ENCODE measurements around the gene GLDC.
"Not testable (repeated sequence)": the region's sequence is repeated elsewhere in the genome, so short reads cannot be mapped to it uniquely, and the experiment has no call there.

Gene GLDC

GRCh38 chr9:6628704-6629103, 16.8 kb downstream of the GLDC start:
- no peak for DNase-seq
- intact Hi-C loops (cut with DNase I) = no loop called here

DNA sequence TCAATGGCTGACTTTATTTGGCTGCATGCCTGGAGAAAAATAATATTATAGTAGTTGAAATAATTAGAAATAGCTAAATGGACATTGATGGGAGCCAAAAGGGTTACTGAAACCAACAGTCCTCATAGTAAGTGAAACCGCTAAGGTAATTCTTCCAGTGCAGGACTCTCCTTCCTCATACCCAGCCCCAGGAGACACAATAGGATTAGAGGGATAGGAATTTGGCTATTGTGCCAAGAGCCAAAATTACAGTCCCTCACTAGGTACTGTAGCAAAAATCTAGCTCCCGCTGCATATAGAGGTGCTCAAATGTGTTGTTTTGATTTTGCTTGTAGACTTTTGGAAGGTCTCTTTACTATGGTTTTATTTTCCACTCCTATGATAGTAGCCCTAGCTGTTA, 20.2 kb downstream of the GLDC start:
- no peak for DNase-seq
- intact Hi-C loops (cut with DNase I) = no loop called here

DNA sequence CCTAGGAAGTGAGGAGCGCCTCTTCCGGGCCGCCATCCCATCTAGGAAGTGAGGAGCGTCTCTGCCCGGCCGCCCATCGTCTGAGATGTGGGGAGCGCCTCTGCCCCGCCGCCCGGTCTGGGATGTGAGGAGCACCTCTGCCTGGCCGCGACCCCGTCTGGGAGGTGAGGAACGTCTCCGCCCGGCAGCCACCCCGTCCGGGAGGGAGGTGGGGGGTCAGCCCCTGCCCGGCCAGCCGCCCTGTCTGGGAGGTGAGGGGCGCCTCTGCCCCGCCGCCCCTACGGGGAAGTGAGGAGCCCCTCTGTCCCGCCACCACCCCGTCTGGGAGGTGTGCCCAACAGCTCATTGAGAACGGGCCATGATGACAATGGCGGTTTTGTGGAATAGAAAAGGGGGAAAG, 22.7 kb downstream of the GLDC start:
- DNase-seq; intact Hi-C loops (cut with DNase I): not testable (repeated sequence)

- intact Hi-C loops (cut with DNase I) = no loop called here
- DNase-seq = no peak
Observed at GRCh38 chr9:6620796-6621195, 24.7 kb downstream of the GLDC start.

- DNase-seq = no peak
- intact Hi-C loops (cut with DNase I) = no loop called here
Observed at GRCh38 chr9:6620353-6620752, 25.2 kb downstream of the GLDC start.

- intact Hi-C loops (cut with DNase I) = no loop called here
Observed at GRCh38 chr9:6619909-6620308, 25.6 kb downstream of the GLDC start.

DNA sequence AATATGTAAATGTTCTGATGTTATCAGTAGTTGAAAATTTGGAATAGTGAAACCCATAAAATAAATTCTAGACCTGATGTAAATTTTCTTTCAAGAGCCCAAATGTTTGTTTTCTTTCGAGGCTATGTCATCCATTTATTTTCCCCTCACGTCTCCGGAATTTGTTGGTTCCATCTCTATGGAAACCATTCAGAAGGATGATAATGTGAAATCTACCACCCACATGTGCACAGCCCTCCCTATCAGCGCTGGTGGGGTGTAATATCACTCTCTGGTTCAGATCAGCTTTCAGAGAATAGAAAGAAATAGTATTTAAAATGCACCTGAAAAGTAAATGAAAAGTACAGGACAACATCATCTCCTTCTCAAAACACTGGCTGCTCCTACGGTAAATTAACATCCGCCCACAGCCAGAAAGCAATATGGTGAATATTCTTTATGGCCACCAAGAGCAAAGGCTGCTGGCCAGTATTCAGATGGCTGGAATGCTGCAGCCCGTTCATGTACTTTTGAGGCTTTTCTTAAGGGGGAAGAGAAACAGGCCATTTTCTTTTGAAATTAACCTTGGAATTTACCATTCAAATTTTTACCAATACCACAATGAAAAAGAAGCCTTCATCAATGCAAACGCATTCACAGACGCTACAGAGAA, 28.5 kb downstream of the GLDC start:
- no peak for DNase-seq
- intact Hi-C loops (cut with DNase I) = no loop called here

More at GRCh38 chr9:6619909-6620308, 25.6 kb downstream of the GLDC start:
- DNase-seq = peak in 3 of 10 donors; percentile 34 to 84 (median 52)

DNA sequence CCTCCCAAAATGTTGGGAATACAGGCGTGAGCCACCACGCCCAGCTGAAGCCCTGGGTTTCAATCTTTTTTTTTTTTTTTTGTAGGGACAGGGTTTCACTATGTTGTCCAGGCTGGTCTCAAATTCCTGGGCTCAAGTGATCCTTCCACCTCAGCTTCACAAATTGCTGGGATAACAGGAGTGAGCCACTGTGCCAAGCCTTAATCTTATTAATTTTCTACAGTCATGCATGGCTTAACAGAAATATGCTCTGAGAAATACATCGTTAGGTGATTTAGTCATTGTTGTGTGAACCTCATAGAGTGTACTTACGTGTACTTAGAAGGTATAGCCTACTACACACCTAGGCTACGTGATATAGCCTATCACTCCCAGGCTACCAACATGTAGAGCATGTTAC, 31.0 kb downstream of the GLDC start:
- intact Hi-C loops (cut with DNase I) = no loop called here

DNA sequence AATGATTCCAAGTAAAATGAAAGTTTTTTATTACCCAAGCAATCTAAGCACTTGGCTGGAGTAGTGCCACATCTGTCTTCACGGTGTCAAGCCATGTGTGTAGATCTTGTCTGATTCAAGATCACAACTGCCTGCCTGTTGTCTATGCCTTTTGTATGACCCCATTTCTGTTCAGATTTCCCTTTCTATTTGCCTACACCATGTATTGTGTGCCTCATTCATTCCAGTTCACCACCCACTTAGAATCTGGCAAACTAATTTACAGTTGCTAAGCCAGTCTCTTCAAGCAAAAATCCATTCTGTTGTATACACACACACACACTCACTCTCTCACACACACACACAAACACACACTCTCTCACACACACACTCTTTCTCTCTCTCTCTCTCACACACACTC, 33.7 kb downstream of the GLDC start:
- no peak for DNase-seq
- intact Hi-C loops (cut with DNase I) = no loop called here

More for the DNA sequence above, 31.0 kb downstream of the GLDC start:
- no peak for DNase-seq

- intact Hi-C loops (cut with DNase I) = no loop called here
- no peak for DNase-seq
Observed at GRCh38 chr9:6610073-6610472, 35.5 kb downstream of the GLDC start.

DNA sequence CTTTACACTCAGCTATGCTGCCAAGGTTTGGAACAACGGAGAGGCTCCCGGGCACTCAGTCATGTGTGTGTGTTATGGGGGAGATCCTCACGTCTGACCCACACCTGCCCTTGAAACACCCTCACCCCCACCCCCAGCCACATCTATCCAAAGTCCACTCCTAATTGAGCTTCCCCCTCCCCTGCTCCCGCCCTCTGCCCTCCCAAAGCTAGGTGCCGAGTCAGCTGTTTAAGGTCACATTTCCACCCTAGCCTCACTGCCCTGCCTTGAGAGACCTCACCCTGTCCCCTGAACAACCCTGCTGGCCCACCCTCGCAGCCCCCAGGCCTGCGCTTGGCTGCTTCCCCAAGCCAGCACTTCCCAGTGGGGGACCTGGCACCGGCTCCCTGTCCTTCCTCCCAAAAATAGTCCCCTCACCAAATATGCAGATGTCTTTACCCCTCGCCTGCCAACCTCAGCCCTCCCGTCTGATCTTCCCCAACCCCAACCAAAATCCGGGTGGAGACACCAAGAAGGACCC, 36.0 kb downstream of the GLDC start:
- intact Hi-C loops (cut with DNase I) = no loop called here
- DNase-seq = no peak

- intact Hi-C loops (cut with DNase I) = no loop called here
- no peak for DNase-seq
Observed at GRCh38 chr9:6605202-6605601, 40.3 kb downstream of the GLDC start.

DNA sequence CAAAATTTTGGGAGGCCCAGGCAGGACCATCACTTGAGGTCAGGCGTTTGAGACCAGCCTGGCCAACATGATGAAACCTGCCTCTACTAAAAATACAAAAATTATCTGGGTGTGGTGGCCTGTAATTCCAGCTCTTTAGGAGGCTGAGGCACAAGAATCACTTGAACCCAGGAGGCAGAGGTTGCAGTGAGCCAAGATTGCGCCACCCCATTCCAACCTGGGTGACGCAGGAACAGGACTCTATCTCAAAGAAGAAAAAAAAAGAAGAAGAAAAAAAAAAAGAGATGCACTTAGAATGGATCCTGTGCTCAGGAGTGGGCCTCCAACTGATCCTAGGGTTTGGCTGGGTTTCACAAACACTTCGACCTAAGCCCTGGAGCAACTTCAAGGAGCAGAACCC, 45.1 kb downstream of the GLDC start:
- no peak for DNase-seq
- intact Hi-C loops (cut with DNase I) = no loop called here

DNA sequence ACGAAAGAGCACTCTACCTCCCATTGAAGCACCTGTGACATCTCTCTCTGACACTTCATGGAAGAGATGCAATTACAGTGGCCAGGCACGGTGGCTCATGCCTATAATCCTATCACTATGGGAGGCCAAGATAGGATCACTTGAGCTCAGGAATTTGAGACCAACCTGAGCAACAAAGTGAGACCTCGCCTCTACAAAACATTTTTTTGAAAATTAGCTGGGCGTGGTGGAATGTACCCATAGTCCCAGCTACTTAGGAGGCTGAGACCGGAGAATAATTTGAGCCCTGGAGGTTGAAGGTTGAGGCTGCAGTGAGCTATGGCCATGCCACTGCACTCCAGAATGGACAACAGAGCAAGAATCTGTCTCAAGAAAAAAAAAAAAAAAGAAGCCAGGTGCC, 45.5 kb downstream of the GLDC start:
- intact Hi-C loops (cut with DNase I) = no loop called here
- DNase-seq = no peak

- intact Hi-C loops (cut with DNase I) = no loop called here
- DNase-seq = no peak
Observed at GRCh38 chr9:6598249-6598725, 47.2 kb downstream of the GLDC start.

DNA sequence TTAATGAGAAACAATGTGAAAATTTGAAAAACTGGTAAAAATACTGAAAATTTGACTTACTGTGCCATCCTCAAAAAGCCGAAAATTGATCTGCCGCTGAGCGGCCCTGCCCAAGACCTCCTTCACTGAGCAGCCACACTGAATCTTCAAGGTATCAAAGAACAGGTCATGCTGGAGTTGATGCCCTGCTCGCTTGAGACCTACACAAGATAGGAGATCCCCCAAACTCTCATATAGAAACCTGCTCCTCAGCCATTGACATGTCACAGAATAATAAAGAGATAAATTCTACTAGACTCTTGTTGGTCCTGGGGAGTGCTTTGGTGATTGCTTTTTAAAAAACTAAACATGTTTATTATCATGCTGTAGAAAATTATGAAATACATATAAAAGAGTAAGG, 52.7 kb downstream of the GLDC start:
- intact Hi-C loops (cut with DNase I) = no loop called here
- DNase-seq = no peak

GRCh38 chr9:6592231-6592630, 53.3 kb downstream of the GLDC start:
- no peak for DNase-seq

DNA sequence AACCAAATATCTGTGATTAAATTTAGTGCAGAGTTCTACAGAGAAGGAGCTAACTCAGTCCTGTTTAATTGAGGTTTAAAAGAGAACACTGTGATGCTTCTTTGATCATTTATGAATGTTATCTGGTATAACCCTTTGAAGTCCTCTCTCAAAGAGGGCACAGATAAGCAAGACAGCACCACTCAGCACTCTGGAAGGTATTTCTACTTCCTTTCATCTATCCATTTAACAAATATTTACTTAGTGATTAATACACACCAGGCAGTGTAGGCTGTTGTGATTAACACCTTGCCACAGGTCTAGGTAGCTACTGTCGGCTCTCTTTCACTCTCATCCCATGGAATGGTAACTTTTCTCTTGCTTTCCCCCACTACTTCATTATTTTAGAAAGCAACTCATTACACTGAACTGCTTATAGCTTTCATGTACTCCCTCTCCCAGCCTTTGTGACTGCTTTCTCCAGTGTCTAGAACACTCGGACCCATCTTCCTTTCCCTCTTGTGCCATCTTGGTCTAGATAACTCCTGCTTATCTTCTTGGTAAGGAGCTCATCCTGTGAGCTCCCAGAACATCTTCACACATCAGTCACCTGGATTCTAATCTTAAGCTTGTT, 54.7 kb downstream of the GLDC start:
- intact Hi-C loops (cut with DNase I) = no loop called here
- no peak for DNase-seq

More at GRCh38 chr9:6592231-6592630, 53.3 kb downstream of the GLDC start:
- intact Hi-C loops (cut with DNase I) = no loop called here

- DNase-seq = no peak
- intact Hi-C loops (cut with DNase I) = no loop called here
Observed at GRCh38 chr9:6590334-6590733, 55.2 kb downstream of the GLDC start.

GRCh38 chr9:6584881-6585597, 60.5 kb downstream of the GLDC start:
- no peak for DNase-seq
- intact Hi-C loops (cut with DNase I) = loop anchor here (2.0 to 5.0 kb wide), 2 partner anchors 84 to 173 kb away; partner anchors contain the start of gene UHRF2

GRCh38 chr9:6581253-6581652, 64.3 kb downstream of the GLDC start:
- intact Hi-C loops (cut with DNase I) = loop anchor here (5.0 kb wide), 1 partner anchor 169 kb away; the partner anchor contains the start of gene UHRF2
- no peak for DNase-seq

Data from posterior cingulate gyrus (tissue), 11 donors.